H1 (cell line): ENCODE measurements around the gene WDR5. TPM values are rescaled to one million over a fixed set of nuclear protein-coding genes. Genes with fewer than 3 reads are reported as not detected.

Experiments
- CTCF ChIA-PET: fragments of 300-600 bp; sonication (Branson Sonifier 250); formaldehyde crosslinking; loops from one replicate; lab custom pipeline; 2021; ENCODE audit not compliant: partially characterized antibody; lab: Charles Lee
- POLR2A ChIA-PET: fragments of 300-600 bp; sonication (Branson Sonifier 250); formaldehyde crosslinking; loops from one replicate; lab custom pipeline; 2021; ENCODE audit warnings: inconsistent platforms; ENCODE audit not compliant: partially characterized antibody; lab: Charles Lee
- DNase-seq, 2 experiments: peaks; one replicate each; pipeline versions ENCODE4 v3.0.0 to v3.0.0-alpha.2; 2010 to 2022; ENCODE audit warnings: low spot score in 2 of 2, low read depth in 1 of 2, mixed read lengths in 1 of 2
- FAIRE-seq: peaks from 2 replicates; lab custom pipeline; 2011; peaks lifted over from hg19 to GRCh38; lab: Jason Lieb, UNC
- H2AFZ ChIP-seq: 2 replicates; pipeline ENCODE4 v1.8.1; 2012; ENCODE audit warnings: low read length, inconsistent platforms
- H2AK5ac ChIP-seq: 2 replicates; pipeline ENCODE4 v1.6.1; 2013; ENCODE audit warnings: low read depth, low read length
- H2BK120ac ChIP-seq: replicated peaks from 2 replicates; pipeline ENCODE3; 2013; ENCODE audit warnings: low read depth, low read length, inconsistent platforms
- H2BK12ac ChIP-seq: 2 replicates; pipeline ENCODE4 v1.6.1; 2013; ENCODE audit warnings: low read depth, low read length
- H2BK15ac ChIP-seq: 2 replicates; pipeline ENCODE4 v1.6.1; 2013; ENCODE audit warnings: low read length
- H2BK20ac ChIP-seq: 2 replicates; pipeline ENCODE4 v1.6.1; 2013; ENCODE audit warnings: low read length
- H2BK5ac ChIP-seq: 2 replicates; pipeline ENCODE4 v1.6.1; 2013; ENCODE audit warnings: low read depth, low read length
- H3K14ac ChIP-seq: 2 replicates; pipeline ENCODE4 v1.6.1; 2013; ENCODE audit warnings: inconsistent platforms; ENCODE audit not compliant: insufficient read length
- H3K18ac ChIP-seq: 2 replicates; pipeline ENCODE4 v1.6.1; 2013; ENCODE audit warnings: low read length; ENCODE audit errors: extremely low read depth
- H3K23ac ChIP-seq: 2 replicates; pipeline ENCODE4 v1.6.1; 2013; ENCODE audit warnings: inconsistent platforms; ENCODE audit not compliant: insufficient read length
- H3K23me2 ChIP-seq: 2 replicates; pipeline ENCODE4 v1.6.1; 2013; ENCODE audit warnings: low read depth, low read length
- H3K27ac ChIP-seq: 2 replicates; pipeline ENCODE4 v1.6.1; 2011; ENCODE audit warnings: low read depth, low read length, inconsistent platforms
- H3K27me3 ChIP-seq, 4 experiments: replicated peaks in 1 of 4; 1 replicate in 1 of 4; 2 replicates in 3 of 4; pipeline versions ENCODE4 v1.6.1 to v1.8.1; 2011 to 2013; ENCODE audit warnings: low read length in 3 of 4, mild to moderate bottlenecking in 3 of 4, inconsistent platforms in 2 of 4, mixed read lengths in 2 of 4, moderate library complexity in 1 of 4; ENCODE audit not compliant: control insufficient read depth in 3 of 4, insufficient read depth in 3 of 4; ENCODE audit errors: extremely low read depth in 1 of 4
- H3K36me3 ChIP-seq, 4 experiments: 2 replicates each; pipeline versions ENCODE4 v1.6.1 to v1.8.1; 2011 to 2013; ENCODE audit warnings: mild to moderate bottlenecking in 4 of 4, low read length in 3 of 4, moderate library complexity in 2 of 4, control low read depth in 1 of 4, inconsistent platforms in 1 of 4; ENCODE audit not compliant: insufficient read depth in 4 of 4, control insufficient read depth in 2 of 4
- H3K4ac ChIP-seq: replicated peaks from 2 replicates; pipeline ENCODE3; 2013; ENCODE audit warnings: low read length, low read depth, mixed read lengths, inconsistent platforms; ENCODE audit not compliant: insufficient read length
- H3K4me1 ChIP-seq, 4 experiments: replicated peaks in 1 of 4; 1 replicate in 1 of 4; 2 replicates in 3 of 4; pipeline versions ENCODE4 v1.6.1 to v1.8.1; 2011 to 2013; ENCODE audit warnings: low read length in 3 of 4, inconsistent platforms in 2 of 4, mixed read lengths in 1 of 4; ENCODE audit not compliant: insufficient read depth in 4 of 4, control insufficient read depth in 3 of 4
- H3K4me2 ChIP-seq, 2 experiments: 2 replicates each; pipeline versions ENCODE4 v1.6.1 to v1.8.1; 2011 to 2013; ENCODE audit warnings: low read depth in 2 of 2, low read length in 2 of 2, control low read depth in 1 of 2, inconsistent platforms in 1 of 2, mild to moderate bottlenecking in 1 of 2; ENCODE audit not compliant: insufficient read depth in 1 of 2
- H3K4me3 ChIP-seq, 4 experiments: fragments of 200-600, 300-600 bp in 1 of 4; sonication (generic), shearing (Covaris generic), sonication (Bioruptor Twin) in 1 of 4; 2 replicates each; pipeline versions ENCODE4 v1.5.1 to v1.8.1; 2011 to 2016; ENCODE audit warnings: low read length in 4 of 4, low read depth in 3 of 4, control low read depth in 2 of 4, inconsistent platforms in 2 of 4, mild to moderate bottlenecking in 2 of 4, mixed read lengths in 1 of 4, moderate library complexity in 1 of 4; ENCODE audit not compliant: insufficient read depth in 2 of 4; ENCODE audit errors: extremely low read depth in 1 of 4
- H3K56ac ChIP-seq: replicated peaks from 2 replicates; pipeline ENCODE3; 2013; ENCODE audit warnings: low read depth, mild to moderate bottlenecking, mixed read lengths, low read length, inconsistent platforms; ENCODE audit not compliant: insufficient read length
- H3K79me1 ChIP-seq: 2 replicates; pipeline ENCODE4 v1.6.1; 2013; ENCODE audit warnings: low read depth, low read length, control low read depth
- H3K79me2 ChIP-seq, 2 experiments: 2 replicates each; pipeline versions ENCODE4 v1.6.1 to v1.8.1; 2012 to 2013; ENCODE audit warnings: low read length in 2 of 2, mild to moderate bottlenecking in 2 of 2, inconsistent platforms in 1 of 2; ENCODE audit not compliant: insufficient read depth in 2 of 2, control insufficient read depth in 1 of 2
- H3K9ac ChIP-seq, 4 experiments: replicated peaks in 1 of 4; 1 replicate in 1 of 4; 2 replicates in 3 of 4; pipeline versions ENCODE4 v1.6.1 to v1.8.1; 2011 to 2013; ENCODE audit warnings: low read depth in 3 of 4, low read length in 3 of 4, control low read depth in 2 of 4, mild to moderate bottlenecking in 2 of 4, moderate library complexity in 2 of 4, inconsistent platforms in 1 of 4; ENCODE audit errors: extremely low read depth in 1 of 4
- H3K9me3 ChIP-seq, 2 experiments: 2 replicates each; pipeline versions ENCODE4 v1.6.1 to v1.8.1; 2012 to 2013; ENCODE audit warnings: mild to moderate bottlenecking in 2 of 2, moderate library complexity in 2 of 2, control low read depth in 1 of 2, inconsistent platforms in 1 of 2, low read depth in 1 of 2, low read length in 1 of 2, mixed read lengths in 1 of 2; ENCODE audit not compliant: insufficient read depth in 2 of 2
- H4K20me1 ChIP-seq, 2 experiments: replicated peaks in 1 of 2; 2 replicates each; pipeline versions ENCODE3 to v1.8.1; 2011 to 2013; ENCODE audit warnings: inconsistent platforms in 2 of 2, low read length in 2 of 2, mild to moderate bottlenecking in 1 of 2; ENCODE audit not compliant: insufficient read depth in 2 of 2, control insufficient read depth in 1 of 2
- H4K5ac ChIP-seq: 2 replicates; pipeline ENCODE4 v1.6.1; 2013; ENCODE audit warnings: low read length, low read depth, mixed read lengths, inconsistent platforms; ENCODE audit not compliant: insufficient read length
- H4K8ac ChIP-seq: 2 replicates; pipeline ENCODE4 v1.8.0; 2013; ENCODE audit warnings: mild to moderate bottlenecking, moderate library complexity, low read length, inconsistent platforms; ENCODE audit not compliant: insufficient read depth; ENCODE audit errors: extremely low read depth
- H4K91ac ChIP-seq: replicated peaks from 2 replicates; pipeline ENCODE3; 2013; ENCODE audit warnings: low read length, mixed read lengths, inconsistent platforms; ENCODE audit not compliant: insufficient read length
- ASH2L ChIP-seq: fragments of 200-600, 300-600 bp; sonication (generic); IDR thresholded peaks from one replicate; pipeline ENCODE4 v1.7.1; 2017; ENCODE audit warnings: low read length
- CBX5 ChIP-seq: fragments of 300-800, 300-1000 bp; sonication (generic); IDR thresholded peaks from 2 replicates; pipeline ENCODE4 v1.7.1; 2016; ENCODE audit warnings: antibody characterized with exemption, low read length, low read depth
- HDAC6 ChIP-seq: IDR thresholded peaks from one replicate; pipeline ENCODE4 v1.7.1; 2012; ENCODE audit warnings: low read depth, mild to moderate bottlenecking, inconsistent platforms, low read length, moderate library complexity
- KDM1A ChIP-seq: fragments of 200-600, 300-600 bp; sonication (generic); IDR thresholded peaks from 2 replicates; pipeline ENCODE4 v1.7.1; 2016; ENCODE audit warnings: mild to moderate bottlenecking, low read length, borderline replicate concordance
- RNF2 ChIP-seq: fragments of 200-900, 300-1000 bp; sonication (generic); IDR thresholded peaks from 2 replicates; pipeline ENCODE4 v1.7.1; 2016; ENCODE audit warnings: borderline replicate concordance, low read depth, mild to moderate bottlenecking, antibody characterized with exemption, low read length; ENCODE audit not compliant: poor library complexity, severe bottlenecking; ENCODE audit errors: missing control alignments
- SAP30 ChIP-seq: fragments of 300-600 bp; sonication (generic); IDR thresholded peaks from 2 replicates; pipeline ENCODE4 v1.7.1; 2012; ENCODE audit warnings: low read length, moderate library complexity, mild to moderate bottlenecking, inconsistent platforms; ENCODE audit not compliant: insufficient read depth, insufficient replicate concordance
- SIX5 ChIP-seq: IDR thresholded peaks from 2 replicates; pipeline ENCODE4 v1.6.1; 2011; ENCODE audit warnings: mild to moderate bottlenecking, low read depth, low read length
- SRF ChIP-seq: IDR thresholded peaks from 2 replicates; pipeline ENCODE4 v1.6.1; 2011; ENCODE audit warnings: mild to moderate bottlenecking, low read depth, low read length, moderate library complexity
- TCF12 ChIP-seq: IDR thresholded peaks from 2 replicates; pipeline ENCODE4 v1.6.1; 2011; ENCODE audit warnings: low read depth, mild to moderate bottlenecking, low read length
- ZNF274 ChIP-seq: IDR thresholded peaks from 2 replicates; pipeline ENCODE4 v1.7.0; 2012; ENCODE audit warnings: low read length, borderline replicate concordance; ENCODE audit errors: extremely low read depth
- WGBS, 2 experiments: shearing (Covaris generic) in 1 of 2; methylation state at CpG; one replicate each; pipeline versions ENCODE4 v1.1.6 to v1.1.7; 2013 to 2015; ENCODE audit warnings: low lambda C conversion rate in 2 of 2, mixed read lengths in 2 of 2, inconsistent platforms in 1 of 2, low coverage in 1 of 2, missing lambda C conversion rate in 1 of 2; ENCODE audit not compliant: insufficient replicate concordance in 2 of 2, insufficient coverage in 1 of 2, insufficient read length in 1 of 2; ENCODE audit errors: extremely low coverage in 1 of 2, missing lambda C conversion rate in 1 of 2; 5-methylcytosine and 5-hydroxymethylcytosine counted together
- polyA plus RNA-seq, 7 experiments: library from polyadenylated mRNA; depleted of rRNA in 3 of 7; stranded (reverse) in 5 of 7; unstranded in 2 of 7; fragments of >200 nt in 5 of 7; fragments of 200-250 nt in 2 of 7; gene quantifications; 1 replicate in 5 of 7; 2 replicates in 1 of 7; 4 replicates in 1 of 7; pipeline versions ENCODE4 v1.2.1 to v1.2.3, GENCODE V29; 2011 to 2013; ENCODE audit warnings: missing spikeins in 2 of 7, mixed read lengths in 2 of 7
- total RNA-seq: library from RNA; stranded (reverse); fragmentation: NEBNext Ultra II Directional; extraction: Animal tissue kit (Norgen Biotek cat#: 25700); gene quantifications from 2 replicates; pipeline ENCODE4 v1.2.1, GENCODE V29; 2021
- TF ChIP-seq, protein P1 (sequence below): IDR thresholded peaks from 2 replicates; pipeline ENCODE4 v1.6.1; 2012; ENCODE audit warnings: inconsistent platforms
- TF ChIP-seq, protein P2 (sequence below): IDR thresholded peaks from 2 replicates; pipeline ENCODE4 v1.6.1; 2012; ENCODE audit warnings: low read length, inconsistent platforms

The WDR5 gene
- total and polyA plus RNA-seq, 2 of the 8 experiments (the other 6 are each of a cell fraction or from before 2014, with no cell fraction given): 38.4 to 68.1 TPM

DNA sequence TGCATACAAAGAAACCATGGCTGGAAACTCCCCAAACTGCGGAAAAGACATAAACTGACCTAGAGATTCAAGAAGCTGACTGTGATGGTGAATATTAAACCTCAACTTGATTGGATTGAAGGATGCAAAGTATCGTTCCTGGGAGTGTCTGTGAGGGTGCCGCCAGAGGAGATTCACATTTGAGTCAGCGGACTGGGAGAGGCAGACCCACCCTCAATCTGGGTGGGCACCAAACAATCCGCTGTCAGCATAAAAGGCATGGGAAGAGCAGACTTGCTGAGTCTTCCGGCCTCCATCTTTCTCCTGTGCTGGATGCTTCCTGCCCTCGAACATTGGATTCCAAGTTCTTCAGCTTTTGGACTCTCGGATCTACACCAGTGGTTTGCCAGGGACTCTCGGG lies 24.8 kb upstream of the WDR5 start:
- Histone ChIP-seq H3K79me2 (no peaks in the 10 kb centered on the region), H3K36me3 (no peaks in the 10 kb centered on the region), H2BK20ac (no peak overlapping the region), H2BK120ac (no peak overlapping the region), H3K4ac (no peak overlapping the region), H4K8ac (no peak overlapping the region), H3K56ac (no peak overlapping the region), H4K5ac (no peak overlapping the region), H4K91ac (no peak overlapping the region), H3K9me3 (peaks cover 0 to 4% of the 10 kb centered on the region in 2 experiments; a peak in 1 of 4 replicates), H2AK5ac (no peak overlapping the region), H3K4me2 (no peak overlapping the region), H3K4me3 (no peak overlapping the region), H4K20me1 (no peaks in the 10 kb centered on the region), H3K4me1 (no peaks in the 10 kb centered on the region), H2BK12ac (no peak overlapping the region), H3K27ac (no peak overlapping the region), H3K14ac (no peak overlapping the region), H2AFZ (no peak overlapping the region), H2BK5ac (no peak overlapping the region), H3K23ac (no peak overlapping the region), H3K79me1 (no peaks in the 10 kb centered on the region), H3K27me3 (no peaks in the 10 kb centered on the region), H2BK15ac (no peak overlapping the region), H3K23me2 (no peaks in the 10 kb centered on the region), H3K9ac (no peak overlapping the region), H3K18ac (no peak overlapping the region)
- FAIRE-seq: no peak
- WGBS, 2 experiments: 85% methylated on average over 9 of the region's 9 CpGs; no CpG with 5 or more reads in 1 of the 2 experiments
- ChIA-PET CTCF (interaction anchor here (0.9 kb wide), 1 partner anchor 12 kb away, joined by 3 read pairs; no protein-coding TSS in a partner anchor), POLR2A (no interaction called here)
- no peak for DNase-seq
- TF ChIP-seq KDM1A (no peak), SIX5 (no peak), ZNF274 (no peak), SRF (no peak), SAP30 (no peak), TCF12 (no peak), CBX5 (no peak), ASH2L (no peak), RNF2 (no peak), HDAC6 (no peak)
- TF ChIP-seq, protein P1, sequence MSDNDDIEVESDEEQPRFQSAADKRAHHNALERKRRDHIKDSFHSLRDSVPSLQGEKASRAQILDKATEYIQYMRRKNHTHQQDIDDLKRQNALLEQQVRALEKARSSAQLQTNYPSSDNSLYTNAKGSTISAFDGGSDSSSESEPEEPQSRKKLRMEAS: no peak
- TF ChIP-seq, protein P2, sequence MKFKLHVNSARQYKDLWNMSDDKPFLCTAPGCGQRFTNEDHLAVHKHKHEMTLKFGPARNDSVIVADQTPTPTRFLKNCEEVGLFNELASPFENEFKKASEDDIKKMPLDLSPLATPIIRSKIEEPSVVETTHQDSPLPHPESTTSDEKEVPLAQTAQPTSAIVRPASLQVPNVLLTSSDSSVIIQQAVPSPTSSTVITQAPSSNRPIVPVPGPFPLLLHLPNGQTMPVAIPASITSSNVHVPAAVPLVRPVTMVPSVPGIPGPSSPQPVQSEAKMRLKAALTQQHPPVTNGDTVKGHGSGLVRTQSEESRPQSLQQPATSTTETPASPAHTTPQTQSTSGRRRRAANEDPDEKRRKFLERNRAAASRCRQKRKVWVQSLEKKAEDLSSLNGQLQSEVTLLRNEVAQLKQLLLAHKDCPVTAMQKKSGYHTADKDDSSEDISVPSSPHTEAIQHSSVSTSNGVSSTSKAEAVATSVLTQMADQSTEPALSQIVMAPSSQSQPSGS: no peak
